ENCODE measurements around the gene NOX3. TPM values are rescaled to one million over a fixed set of nuclear protein-coding genes. Genes with fewer than 3 reads are reported as not detected.
"Not testable (repeated sequence)": the region's sequence is repeated elsewhere in the genome, so short reads cannot be mapped to it uniquely, and the experiment has no call there.

The NOX3 gene
- total RNA-seq, 4 donors from 2014 or later: not detected

DNA sequence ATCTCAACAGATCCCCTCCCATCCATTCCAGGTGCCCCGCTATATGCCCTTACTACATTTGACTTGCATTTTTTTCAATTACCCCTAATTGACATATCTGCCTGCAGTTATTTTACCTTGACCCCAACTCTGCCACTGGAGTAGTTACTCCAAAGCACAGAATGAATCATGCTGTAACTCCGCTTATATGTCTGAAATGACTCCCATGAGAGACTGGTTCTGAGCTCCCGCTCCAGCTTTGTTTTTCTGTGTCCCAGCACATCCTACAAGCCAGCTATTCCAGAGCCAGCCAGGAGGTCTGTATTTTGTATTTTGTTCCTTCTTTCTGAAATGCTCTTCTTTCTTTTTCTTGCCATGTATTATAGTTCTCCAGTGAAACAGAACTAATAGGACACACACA, 10.9 kb upstream of the NOX3 start:
- intact Hi-C loops (cut with DNase I): no loop called here
- H3K9me3 ChIP-seq: no peaks in the 10 kb centered on the region

GRCh38 chr6:155461556-155461955, 5.9 kb upstream of the NOX3 start:
- Histone ChIP-seq H3K4me1 (no peaks in the 10 kb centered on the region), H3K27ac (no peak overlapping the region), H3K27me3 (no peaks in the 10 kb centered on the region), H3K36me3 (no peaks in the 10 kb centered on the region), H3K4me3 (replicated peaks in 1 of 3) (no peak overlapping the region), H3K9me3 (no peaks in the 10 kb centered on the region)
- no peak for DNase-seq
- no peak for TF ChIP-seq POLR2A (IDR thresholded peaks at IDR 0.05)
- no peak for TF ChIP-seq CTCF (IDR thresholded peaks at IDR 0.05)
- intact Hi-C loops (cut with DNase I): no loop called here
- 66 to 70% methylated on average over 6 of the region's 6 CpGs for WGBS, 2 donors

More for the DNA sequence above, 10.9 kb upstream of the NOX3 start:
- H3K4me1 ChIP-seq: no peaks in the 10 kb centered on the region
- H3K36me3 ChIP-seq: no peaks in the 10 kb centered on the region
- H3K27me3 ChIP-seq: no peaks in the 10 kb centered on the region
- H3K4me3 ChIP-seq (replicated peaks in 1 of 3): no peak overlapping the region
- no peak for DNase-seq
- H3K27ac ChIP-seq: no peak overlapping the region
- TF ChIP-seq POLR2A (IDR thresholded peaks at IDR 0.05) (no peak), CTCF (IDR thresholded peaks at IDR 0.05) (no peak)
- 88 to 92% methylated on average over 3 of the region's 3 CpGs for WGBS, 2 donors

GRCh38 chr6:155454471-155454870, 1.2 kb downstream of the NOX3 start:
- DNase-seq: no peak
- Histone ChIP-seq H3K27ac (no peak overlapping the region), H3K36me3 (no peaks in the 10 kb centered on the region), H3K4me1 (no peaks in the 10 kb centered on the region), H3K27me3 (no peaks in the 10 kb centered on the region), H3K4me3 (replicated peaks in 1 of 3) (no peak overlapping the region), H3K9me3 (no peaks in the 10 kb centered on the region)
- WGBS, 2 donors: 70 to 92% methylated on average over 4 of the region's 4 CpGs
- intact Hi-C loops (cut with DNase I): no loop called here
- TF ChIP-seq CTCF (IDR thresholded peaks at IDR 0.05) (no peak), POLR2A (IDR thresholded peaks at IDR 0.05) (no peak)

DNA sequence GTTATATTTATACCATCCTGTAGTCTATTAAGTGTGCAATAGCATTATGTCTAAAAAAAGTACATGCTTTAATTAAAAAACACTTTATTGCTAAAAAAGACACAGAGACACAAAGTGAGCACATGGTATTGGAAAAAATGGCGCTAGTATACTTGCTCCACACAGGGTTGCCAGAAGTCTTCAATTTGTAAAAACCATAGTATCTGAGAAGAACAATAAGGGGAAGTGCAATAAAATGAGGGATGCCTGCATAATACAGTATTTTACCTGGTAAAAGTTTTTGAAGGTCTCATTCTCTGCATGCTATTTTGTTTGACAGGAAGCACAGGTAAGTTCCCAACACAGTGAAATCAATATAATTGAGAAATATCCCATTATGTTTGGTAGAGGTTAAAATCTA, 1.6 kb downstream of the NOX3 start:
- no peaks in the 10 kb centered on the region for H3K27me3 ChIP-seq
- no peak for DNase-seq
- no peak overlapping the region for H3K27ac ChIP-seq
- H3K9me3 ChIP-seq: no peaks in the 10 kb centered on the region
- no peak for TF ChIP-seq POLR2A (IDR thresholded peaks at IDR 0.05)
- no peak for TF ChIP-seq CTCF (IDR thresholded peaks at IDR 0.05)
- no peaks in the 10 kb centered on the region for H3K4me1 ChIP-seq
- no peak overlapping the region for H3K4me3 ChIP-seq (replicated peaks in 1 of 3)
- intact Hi-C loops (cut with DNase I): no loop called here
- H3K36me3 ChIP-seq: no peaks in the 10 kb centered on the region
- 85 to 89% methylated on average over 1 of the region's 1 CpG for WGBS, 2 donors

- Histone ChIP-seq H3K27me3 (no peaks in the 10 kb centered on the region), H3K4me3 (replicated peaks in 1 of 3) (no peak overlapping the region), H3K4me1 (no peaks in the 10 kb centered on the region), H3K27ac (no peak overlapping the region), H3K9me3 (no peaks in the 10 kb centered on the region), H3K36me3 (no peaks in the 10 kb centered on the region)
- TF ChIP-seq CTCF (IDR thresholded peaks at IDR 0.05): no peak
- no peak for TF ChIP-seq POLR2A (IDR thresholded peaks at IDR 0.05)
- DNase-seq: no peak
- intact Hi-C loops (cut with DNase I): no loop called here
- WGBS, 2 donors: 92 to 94% methylated on average over 3 of the region's 3 CpGs
These were observed 3.1 kb downstream of the NOX3 start for GRCh38 chr6:155452576-155452975.

DNA sequence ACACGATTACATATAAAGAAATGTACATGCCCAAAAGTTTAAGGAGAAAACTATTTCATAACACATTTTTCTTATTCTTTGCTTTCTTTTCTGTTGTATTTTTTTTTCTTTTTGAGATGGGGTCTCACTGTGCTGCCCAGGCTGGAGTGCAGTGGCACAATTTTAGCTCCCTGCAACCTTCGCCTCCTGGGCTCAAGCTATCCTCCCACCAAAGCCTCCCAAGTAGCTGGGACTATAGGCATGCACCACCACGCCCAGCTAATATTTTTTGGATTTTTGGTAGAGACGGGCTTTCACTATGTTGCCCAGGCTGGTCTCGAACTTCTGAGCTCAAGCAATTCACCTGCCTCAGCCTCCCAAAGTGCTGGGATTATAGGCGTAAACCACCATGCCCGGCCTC, 4.1 kb downstream of the NOX3 start:
- intact Hi-C loops (cut with DNase I); H3K9me3 ChIP-seq; H3K4me3 ChIP-seq (replicated peaks in 1 of 3); H3K27me3 ChIP-seq; H3K27ac ChIP-seq; DNase-seq; H3K36me3 ChIP-seq; H3K4me1 ChIP-seq: not testable (repeated sequence)
- WGBS, 2 donors: 84 to 95% methylated on average over 7 of the region's 7 CpGs
